ENCODE measurements around the gene RAB6B.

DNA sequence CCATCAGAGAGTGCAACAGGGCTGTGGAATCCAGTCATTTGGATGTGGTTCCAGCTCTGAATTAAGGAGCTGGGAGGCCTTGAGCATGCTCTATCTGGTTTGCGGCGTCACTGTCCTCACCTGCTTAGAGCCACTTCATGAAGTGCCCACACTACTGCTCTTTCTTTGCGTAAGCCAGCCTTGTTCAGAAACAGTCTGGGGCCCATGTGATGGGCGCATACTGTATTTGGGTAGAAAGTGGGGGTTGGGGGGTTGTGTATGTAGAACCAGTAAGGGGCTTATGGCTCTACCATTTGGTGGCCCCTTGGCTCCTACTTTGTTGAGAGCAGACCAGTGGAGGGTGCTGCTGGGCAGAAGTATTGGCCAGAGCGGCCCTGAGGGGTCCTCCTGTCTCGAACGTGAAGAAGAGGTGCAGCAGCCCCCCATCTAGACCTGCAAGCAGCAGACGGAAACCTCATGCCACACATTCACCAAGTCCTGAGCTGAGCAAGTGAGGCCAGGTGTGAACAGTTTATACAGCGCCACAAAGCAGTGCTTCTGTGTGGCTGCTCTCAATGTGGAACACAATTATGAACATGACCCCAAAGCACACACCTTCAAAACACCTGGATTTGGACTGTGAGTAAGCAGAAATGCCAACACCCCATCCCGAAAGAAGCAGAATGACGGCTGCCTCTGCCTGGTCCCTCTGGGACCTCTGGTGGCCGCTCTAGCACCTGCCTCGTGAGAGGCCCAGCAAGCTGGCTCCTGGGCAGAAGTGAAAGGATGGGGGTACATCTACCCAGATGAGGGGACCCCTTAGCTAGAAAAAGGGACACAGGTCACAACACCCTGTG, 63.5 kb downstream of the RAB6B start:
- TF ChIP-seq, protein P1, sequence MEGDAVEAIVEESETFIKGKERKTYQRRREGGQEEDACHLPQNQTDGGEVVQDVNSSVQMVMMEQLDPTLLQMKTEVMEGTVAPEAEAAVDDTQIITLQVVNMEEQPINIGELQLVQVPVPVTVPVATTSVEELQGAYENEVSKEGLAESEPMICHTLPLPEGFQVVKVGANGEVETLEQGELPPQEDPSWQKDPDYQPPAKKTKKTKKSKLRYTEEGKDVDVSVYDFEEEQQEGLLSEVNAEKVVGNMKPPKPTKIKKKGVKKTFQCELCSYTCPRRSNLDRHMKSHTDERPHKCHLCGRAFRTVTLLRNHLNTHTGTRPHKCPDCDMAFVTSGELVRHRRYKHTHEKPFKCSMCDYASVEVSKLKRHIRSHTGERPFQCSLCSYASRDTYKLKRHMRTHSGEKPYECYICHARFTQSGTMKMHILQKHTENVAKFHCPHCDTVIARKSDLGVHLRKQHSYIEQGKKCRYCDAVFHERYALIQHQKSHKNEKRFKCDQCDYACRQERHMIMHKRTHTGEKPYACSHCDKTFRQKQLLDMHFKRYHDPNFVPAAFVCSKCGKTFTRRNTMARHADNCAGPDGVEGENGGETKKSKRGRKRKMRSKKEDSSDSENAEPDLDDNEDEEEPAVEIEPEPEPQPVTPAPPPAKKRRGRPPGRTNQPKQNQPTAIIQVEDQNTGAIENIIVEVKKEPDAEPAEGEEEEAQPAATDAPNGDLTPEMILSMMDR (conservative IDR thresholded peaks at IDR 0.05 in 1 of 2, IDR thresholded peaks at IDR 0.05 in 1 of 2; ENCODE audit: low read depth in 1 of 2, low read length in 2 of 2), result no peak
- TF ChIP-seq EZH2 (IDR thresholded peaks at IDR 0.05; ENCODE audit: low read length, missing control alignments), result no peak
